ENCODE results near the gene CCNL2. TPM values are rescaled to one million over a fixed set of nuclear protein-coding genes. Genes with fewer than 3 reads are reported as not detected.
"Not testable (repeated sequence)": the region's sequence is repeated elsewhere in the genome, so short reads cannot be mapped to it uniquely, and the experiment has no call there.

Gene CCNL2
- total RNA-seq, 1 donor from 2014 or later = 319 TPM

GRCh38 chr1:1430114-1430982, 31.2 kb upstream of the CCNL2 start:
- no peaks in the 10 kb centered on the region for H3K36me3 ChIP-seq
- intact Hi-C loops (cut with DNase I) = no loop called here
- H3K4me1 ChIP-seq = peaks cover 65% of the 10 kb centered on the region
- H3K27me3 ChIP-seq = no peaks in the 10 kb centered on the region
- DNase-seq (ENCODE audit: extremely low spot score in 2 of 2) = no peak
- H3K9me3 ChIP-seq = no peaks in the 10 kb centered on the region
- TF ChIP-seq POLR2AphosphoS5 (IDR thresholded peaks at IDR 0.05; ENCODE audit: insufficient read depth in 1 of 2, low read depth in 1 of 2) (peak; percentile 70 to 77), CTCF (IDR thresholded peaks at IDR 0.05) (no peak)
- H3K4me3 ChIP-seq = peak overlapping the region; percentile 19 to 24
- peak overlapping the region; percentile 90 for H3K27ac ChIP-seq

DNA sequence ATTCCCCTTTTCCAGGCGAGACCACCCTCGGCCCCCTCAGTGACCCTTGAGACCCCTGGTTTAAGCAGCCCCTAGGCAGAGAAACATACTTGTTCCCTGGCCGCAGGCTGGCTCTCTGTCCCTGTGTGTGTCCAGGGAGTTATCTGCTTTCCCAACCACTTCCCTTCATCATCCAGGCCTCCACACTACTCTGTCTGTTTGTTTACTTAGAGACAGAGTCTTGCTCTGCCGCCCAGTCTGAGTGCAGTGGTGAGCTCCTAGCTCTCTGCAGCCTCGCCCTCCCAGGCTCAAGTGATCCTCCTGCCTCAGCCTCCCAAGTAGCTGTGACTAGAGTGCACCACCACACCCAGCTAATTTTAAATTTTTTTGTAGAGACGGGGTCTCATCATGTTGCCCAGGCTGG, 30.5 kb upstream of the CCNL2 start:
- TF ChIP-seq POLR2A (IDR thresholded peaks at IDR 0.05) = no peak
- TF ChIP-seq POLR2AphosphoS5 (IDR thresholded peaks at IDR 0.05; ENCODE audit: insufficient read depth in 1 of 2, low read depth in 1 of 2) = no peak
- no peak for TF ChIP-seq CTCF (IDR thresholded peaks at IDR 0.05)
- peaks cover 58% of the 10 kb centered on the region for H3K4me1 ChIP-seq
- no peak for DNase-seq (ENCODE audit: extremely low spot score in 2 of 2)
- no peaks in the 10 kb centered on the region for H3K27me3 ChIP-seq
- H3K9me3 ChIP-seq = no peaks in the 10 kb centered on the region
- peak overlapping the region; percentile 90 for H3K27ac ChIP-seq
- no peak overlapping the region for H3K4me3 ChIP-seq
- no peaks in the 10 kb centered on the region for H3K36me3 ChIP-seq
- intact Hi-C loops (cut with DNase I) = no loop called here

GRCh38 chr1:1428967-1429366, 29.8 kb upstream of the CCNL2 start:
- DNase-seq (ENCODE audit: extremely low spot score in 2 of 2); H3K9me3 ChIP-seq; H3K36me3 ChIP-seq; intact Hi-C loops (cut with DNase I); H3K4me3 ChIP-seq; H3K27me3 ChIP-seq: not testable (repeated sequence)
- Histone ChIP-seq H3K4me1 (peaks cover 51% of the 10 kb centered on the region), H3K27ac (peak overlapping the region; percentile 90)

GRCh38 chr1:1428174-1428573, 29.0 kb upstream of the CCNL2 start:
- TF ChIP-seq CTCF (IDR thresholded peaks at IDR 0.05) (no peak), POLR2A (IDR thresholded peaks at IDR 0.05) (no peak), POLR2AphosphoS5 (IDR thresholded peaks at IDR 0.05; ENCODE audit: insufficient read depth in 1 of 2, low read depth in 1 of 2) (no peak)
- Histone ChIP-seq H3K27me3 (no peaks in the 10 kb centered on the region), H3K4me3 (no peak overlapping the region), H3K4me1 (peaks cover 43% of the 10 kb centered on the region), H3K27ac (no peak overlapping the region), H3K36me3 (no peaks in the 10 kb centered on the region), H3K9me3 (no peaks in the 10 kb centered on the region)
- intact Hi-C loops (cut with DNase I) = no loop called here
- DNase-seq (ENCODE audit: extremely low spot score in 2 of 2) = no peak

- no peaks in the 10 kb centered on the region for H3K9me3 ChIP-seq
- peaks cover 40% of the 10 kb centered on the region for H3K4me1 ChIP-seq
- no peak for DNase-seq (ENCODE audit: extremely low spot score in 2 of 2)
- intact Hi-C loops (cut with DNase I) = no loop called here
- no peaks in the 10 kb centered on the region for H3K27me3 ChIP-seq
- no peak for TF ChIP-seq CTCF (IDR thresholded peaks at IDR 0.05)
- no peaks in the 10 kb centered on the region for H3K36me3 ChIP-seq
- H3K27ac ChIP-seq = peak overlapping the region; percentile 75
- peak overlapping the region; percentile 44 to 49 for H3K4me3 ChIP-seq
These were observed 28.6 kb upstream of the CCNL2 start for GRCh38 chr1:1427820-1428148.

Measured in vagina (tissue), 2 donors.